ENCODE measurements around the gene CFAP58.

Gene CFAP58

GRCh38 chr10:104336821-104337467, 16.7 kb upstream of the CFAP58 start:
- DNase-seq, result no peak

DNA sequence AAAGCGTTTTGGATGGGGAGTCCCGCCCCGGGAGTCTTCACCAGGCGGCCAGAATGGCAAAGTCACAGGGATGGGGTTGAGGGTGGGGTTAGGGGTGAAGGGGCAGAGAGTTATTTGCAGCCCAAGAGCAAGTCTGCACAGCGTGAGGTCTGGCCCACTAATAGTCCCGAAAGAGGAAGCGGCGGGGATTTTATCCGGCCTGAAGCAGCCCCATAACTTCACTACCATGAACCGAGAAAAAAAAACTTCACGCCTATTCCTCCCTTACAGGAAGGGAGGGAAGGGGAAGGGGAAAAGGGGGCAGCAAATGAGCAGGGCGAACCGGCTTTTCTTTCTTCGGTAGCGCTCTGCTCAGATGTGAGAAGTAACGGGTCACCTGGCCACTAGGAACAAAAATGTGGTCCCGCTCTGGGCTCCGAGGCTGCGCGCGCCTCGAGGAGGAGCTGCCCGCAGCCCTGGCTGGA, 16.1 kb upstream of the CFAP58 start:
- peak; percentile 42 for DNase-seq

DNA sequence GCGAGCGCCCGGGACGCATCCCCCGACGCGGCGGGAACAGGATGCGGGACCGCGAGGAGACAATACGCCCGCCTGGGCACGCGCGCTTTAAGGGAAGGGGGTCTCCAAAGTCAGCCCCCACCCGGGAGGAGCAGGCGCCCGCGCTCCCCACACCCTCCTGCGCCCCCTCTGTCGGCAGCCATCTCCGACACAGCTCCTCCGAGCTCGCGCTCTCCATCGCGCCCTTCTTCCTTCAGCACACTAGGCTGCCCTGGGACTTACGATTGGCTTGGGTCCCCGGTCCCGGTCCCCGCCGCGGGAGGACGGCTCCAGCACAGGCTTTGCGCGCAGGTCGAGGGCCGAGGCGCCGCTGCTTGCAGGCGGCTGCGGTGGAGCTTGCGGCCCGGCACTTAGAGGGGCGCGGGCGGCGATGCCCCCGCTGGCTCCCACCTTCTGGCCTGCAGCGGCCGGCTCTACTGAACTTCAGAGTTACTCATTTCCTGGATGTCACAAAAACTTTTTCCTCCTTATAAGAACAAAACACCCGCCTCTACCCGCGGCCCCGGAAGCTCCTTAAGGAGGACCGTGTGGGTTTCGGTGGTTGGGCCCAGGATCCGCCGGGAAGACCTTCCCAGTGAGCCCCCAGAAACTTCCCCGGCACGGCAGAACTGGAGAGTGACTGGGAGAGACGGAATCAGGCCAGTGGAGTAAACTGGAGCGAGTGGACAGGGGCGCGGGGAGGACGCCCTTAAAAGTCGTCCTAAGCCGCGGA, 15.5 kb upstream of the CFAP58 start, which contains the start of gene ITPRIP:
TSS of gene ITPRIP (minus strand) at position 481 of the 751 bp plus-strand sequence. CDS start 22,414 bp downstream, outside the sequence.
- DNase-seq, result peak; percentile 81

DNA sequence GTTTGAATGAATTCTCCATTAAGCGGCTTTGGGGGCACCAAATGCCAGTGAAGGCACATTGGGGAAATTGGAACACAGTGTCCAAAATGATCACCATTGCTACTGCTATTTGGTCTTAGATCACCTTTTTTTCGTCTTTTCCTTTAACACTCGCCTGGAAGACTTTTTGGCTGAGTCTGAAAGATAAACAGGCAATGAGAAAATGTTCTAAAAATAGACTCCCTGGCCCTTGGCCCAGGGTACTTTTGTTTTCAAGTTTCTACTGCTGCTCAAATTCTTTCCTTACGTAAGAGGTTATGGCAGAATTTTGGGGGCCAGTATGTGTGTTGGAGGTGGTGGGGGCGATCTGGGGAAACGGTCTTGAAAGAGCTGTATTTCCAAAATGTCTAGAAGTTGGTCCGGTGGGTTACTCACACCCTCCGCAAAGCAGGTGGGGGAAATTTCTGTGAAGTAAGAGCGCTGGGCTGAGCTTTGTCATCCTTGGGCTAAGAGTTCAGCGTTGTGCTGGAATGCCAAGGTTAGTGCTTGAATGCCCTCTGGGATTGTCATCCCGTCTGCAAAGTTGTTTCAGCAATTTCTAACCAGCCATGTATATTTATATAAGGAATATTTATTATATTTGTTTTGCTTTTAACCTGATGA, 14.0 kb upstream of the CFAP58 start:
- no peak for DNase-seq

GRCh38 chr10:104340111-104340526, 13.5 kb upstream of the CFAP58 start:
- DNase-seq, result no peak

- DNase-seq, result no peak
Measured at GRCh38 chr10:104340641-104341040, 13.0 kb upstream of the CFAP58 start.

GRCh38 chr10:104342941-104343411, 10.7 kb upstream of the CFAP58 start:
- no peak for DNase-seq

- no peak for DNase-seq
Measured at GRCh38 chr10:104344219-104344618, 9.4 kb upstream of the CFAP58 start.

DNA sequence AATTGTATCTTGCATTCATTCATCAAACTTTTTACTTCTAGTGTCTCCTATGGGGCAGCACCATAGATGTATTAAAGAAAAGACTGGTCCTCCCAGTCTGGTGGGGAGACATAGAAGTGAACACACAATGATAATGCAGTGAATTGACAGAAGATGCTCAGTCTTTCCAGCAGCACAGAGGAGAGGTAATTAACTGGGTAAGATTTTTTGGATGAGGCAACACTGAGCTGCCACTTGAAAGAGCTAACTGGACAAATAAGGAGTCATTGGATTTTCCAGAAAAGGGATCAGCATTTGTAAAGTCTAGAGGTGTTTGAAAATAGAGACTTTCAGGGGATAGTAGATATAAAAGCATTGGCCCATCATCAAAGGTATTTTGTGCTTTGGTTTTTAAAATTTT, 8.1 kb upstream of the CFAP58 start:
- no peak for DNase-seq

DNA sequence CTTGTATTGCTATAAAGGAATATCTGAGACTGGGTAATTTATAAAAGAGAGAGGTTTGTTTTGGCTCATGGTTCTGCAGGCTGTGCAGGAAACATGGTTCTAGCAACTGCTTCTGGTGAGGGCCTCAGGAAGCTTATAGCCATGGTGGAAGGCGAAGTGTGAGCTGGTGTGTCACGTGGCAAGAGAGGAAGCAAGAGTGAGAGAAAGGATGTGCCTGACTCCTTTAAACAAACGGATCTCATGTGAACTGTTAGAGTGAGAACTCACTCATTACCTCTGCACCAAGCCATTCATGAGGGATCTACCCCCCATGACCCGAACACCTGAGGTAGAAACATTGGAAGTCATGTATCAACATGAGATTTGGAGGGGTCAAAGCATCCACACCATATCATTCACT, 7.7 kb upstream of the CFAP58 start:
- no peak for DNase-seq

- no peak for DNase-seq
Measured at GRCh38 chr10:104347295-104348045, 6.2 kb upstream of the CFAP58 start.

GRCh38 chr10:104348601-104349000, 5.0 kb upstream of the CFAP58 start:
- no peak for DNase-seq

DNA sequence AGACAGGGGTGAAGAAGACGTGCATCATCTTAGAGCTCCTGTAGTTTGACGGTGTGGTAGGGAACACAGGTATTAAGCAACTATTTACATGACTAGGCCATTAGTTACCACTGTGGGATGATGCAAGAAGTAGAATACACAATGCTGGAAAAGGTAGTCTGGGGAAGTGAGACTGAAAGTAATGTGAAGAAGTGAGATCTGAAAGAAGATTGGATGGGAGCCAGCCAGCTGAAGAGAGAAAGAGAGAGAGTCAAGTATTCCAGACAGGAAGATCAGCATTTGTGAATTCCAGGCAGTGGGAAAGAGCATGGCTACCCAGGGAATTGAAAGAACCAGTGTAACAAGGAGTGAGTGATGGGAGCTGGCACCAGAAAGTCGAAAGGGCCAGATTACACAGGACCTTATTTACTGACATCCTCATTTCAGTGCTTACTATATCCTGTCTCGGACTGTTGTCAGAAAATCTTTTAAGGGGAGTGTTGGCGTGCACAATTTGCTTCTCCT, 4.0 kb upstream of the CFAP58 start:
- DNase-seq, result peak; percentile 30

DNA sequence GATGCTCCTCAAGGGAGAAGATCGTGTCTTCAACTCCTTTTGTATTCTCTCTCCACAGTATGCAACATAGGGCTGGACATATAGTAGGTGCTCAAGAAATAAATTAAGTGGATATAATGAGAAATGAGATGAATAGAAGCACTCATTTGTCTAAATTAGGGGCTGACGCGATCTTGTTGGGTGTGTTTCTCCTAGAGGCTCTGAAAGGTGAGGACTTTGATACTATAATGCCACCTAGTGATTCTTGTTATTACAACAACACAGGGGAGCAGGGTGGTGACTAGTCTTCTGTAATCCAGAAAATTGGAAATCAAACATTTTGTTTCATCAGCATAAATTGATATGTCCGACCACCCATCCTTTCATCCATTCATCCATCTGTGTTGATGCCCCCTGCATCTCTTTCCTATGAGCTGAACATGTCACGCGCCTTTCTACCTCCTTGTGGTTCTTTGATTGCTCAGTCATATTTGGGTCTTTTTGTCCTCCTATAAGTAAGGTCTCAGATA, 3.5 kb upstream of the CFAP58 start:
- peak; percentile 82 for DNase-seq

GRCh38 chr10:104351061-104351702, 2.5 kb upstream of the CFAP58 start:
- DNase-seq, result peak; percentile 35

DNA sequence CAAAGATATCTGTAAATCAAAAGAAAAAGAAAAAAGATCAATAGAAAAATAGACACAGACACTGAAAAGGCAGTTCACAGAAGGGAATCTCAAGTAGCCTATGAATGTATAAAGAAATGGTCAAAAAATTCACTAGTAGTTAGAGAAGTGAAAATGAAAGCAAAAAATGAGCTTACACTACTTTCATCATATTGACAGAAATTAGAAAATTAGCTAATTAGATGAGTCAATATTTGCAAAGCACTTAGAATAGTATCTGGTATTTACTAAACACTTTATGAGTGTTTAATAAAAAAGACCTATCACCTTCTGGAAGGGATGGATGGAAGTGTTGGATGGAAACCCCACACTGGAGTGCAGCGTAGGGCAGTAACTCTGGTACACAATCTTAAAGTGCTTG, 1.7 kb upstream of the CFAP58 start:
- no peak for DNase-seq

- DNase-seq, result no peak
Measured at GRCh38 chr10:104359811-104360210, 6.2 kb downstream of the CFAP58 start.

DNA sequence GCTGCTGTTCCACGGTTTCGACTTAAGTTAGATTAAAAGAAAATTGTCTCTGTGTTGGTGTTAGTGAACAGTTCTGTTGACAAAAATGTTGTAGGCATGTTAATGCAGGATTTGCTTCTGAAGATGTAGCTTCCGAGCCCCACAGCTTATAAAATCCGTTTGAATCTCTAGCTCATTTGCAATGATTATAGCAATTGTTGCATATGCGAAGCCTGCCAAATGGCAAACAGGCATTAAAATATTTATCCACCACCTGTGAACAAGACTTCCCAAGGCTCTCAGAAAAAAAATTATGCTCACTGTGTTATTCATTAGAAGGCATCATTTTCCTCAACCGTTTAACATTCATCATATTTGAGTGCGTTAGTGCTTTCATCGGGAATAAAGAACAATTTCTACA, 14.3 kb downstream of the CFAP58 start:
- no peak for DNase-seq

GRCh38 chr10:104368381-104368780, 14.7 kb downstream of the CFAP58 start:
- DNase-seq, result no peak

DNA sequence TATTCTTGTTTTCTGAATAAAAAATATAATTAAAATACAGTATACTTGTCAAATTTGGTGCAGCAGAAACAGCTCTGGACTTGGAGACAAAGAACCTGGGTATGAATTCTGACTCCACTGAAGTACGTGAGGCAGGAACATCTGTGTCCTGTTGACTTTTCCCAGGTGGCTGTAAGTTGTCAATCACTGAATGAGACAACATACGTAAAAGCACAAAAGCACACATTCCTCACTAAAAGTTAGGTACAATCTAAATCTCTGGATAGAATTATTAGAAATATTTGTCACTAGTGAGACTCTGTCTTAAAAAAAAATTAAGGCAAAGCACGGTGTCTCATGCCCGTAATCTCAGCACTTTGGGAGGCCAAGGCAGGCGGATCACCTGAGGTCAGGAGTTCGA, 18.1 kb downstream of the CFAP58 start:
- DNase-seq, result no peak

- DNase-seq, result no peak
Measured at GRCh38 chr10:104374591-104374990, 21.0 kb downstream of the CFAP58 start.

- DNase-seq, result no peak
Measured at GRCh38 chr10:104376784-104377300, 23.2 kb downstream of the CFAP58 start.
